ENCODE measurements around the gene AKT3. TPM values are rescaled to one million over a fixed set of nuclear protein-coding genes. Genes with fewer than 3 reads are reported as not detected.

The AKT3 gene
- total and polyA plus RNA-seq, 2 of the 8 experiments (the other 6 are each of a cell fraction or from before 2014, with no cell fraction given) = 6.0 to 36.4 TPM

- no peak for TF ChIP-seq RFX5 (IDR thresholded peaks at IDR 0.05; ENCODE audit: borderline replicate concordance, low read depth, low read length)
- no peak for TF ChIP-seq SP1 (IDR thresholded peaks at IDR 0.05; ENCODE audit: low read depth, low read length)
- no peak for TF ChIP-seq BRCA1 (IDR thresholded peaks at IDR 0.05; ENCODE audit: low read depth, low read length)
- TF ChIP-seq SUZ12 (IDR thresholded peaks at IDR 0.05; ENCODE audit: low read length) = no peak
- no peak for TF ChIP-seq TAF7 (optimal IDR thresholded peaks at IDR 0.05; ENCODE audit: borderline replicate concordance, low read depth, low read length)
These were observed 353.8 kb downstream of the AKT3 start (continued) for GRCh38 chr1:243496187-243496646.

Data from H1 (cell line).